ENCODE data around the gene ATRN.

- TF ChIP-seq CTCF (IDR thresholded peaks at IDR 0.05) = no peak
- no peak for TF ChIP-seq EP300 (IDR thresholded peaks at IDR 0.05)
- TF ChIP-seq POLR2A (IDR thresholded peaks at IDR 0.05) = no peak
Measured at GRCh38 chr20:3648951-3649350, 178.1 kb downstream of the ATRN start.

Measured in stomach (tissue), 4 donors.